Stimulated activated memory B cell treated with anti-CD40 and anti-IgM and Interleukin-4, amounts not matched to agents 10 μg/mL and 1 μg/mL and 100 μg/mL, for 72 hours (primary cell): ENCODE results near the gene HERC3.

Experiments used
- ATAC-seq: fragments of 150-1000 bp; cut with Tn5 transposase; 2 replicates; pipeline ENCODE4 v1.10.0; 2021
- H3K27ac Mint-ChIP-seq: one replicate; pipeline ENCODE4 v1.8.0; 2022; ENCODE audit warnings: mild to moderate bottlenecking, mixed read lengths
- H3K27me3 Mint-ChIP-seq: one replicate; pipeline ENCODE4 v1.8.0; 2022; ENCODE audit warnings: mixed read lengths
- H3K36me3 Mint-ChIP-seq: one replicate; pipeline ENCODE4 v1.8.0; 2022; ENCODE audit warnings: mixed read lengths
- H3K4me1 Mint-ChIP-seq: one replicate; pipeline ENCODE4 v1.8.0; 2022; ENCODE audit warnings: mixed read lengths
- H3K4me3 Mint-ChIP-seq: one replicate; pipeline ENCODE4 v1.8.0; 2022; ENCODE audit warnings: mild to moderate bottlenecking, moderate library complexity, mixed read lengths
- H3K9me3 Mint-ChIP-seq: one replicate; pipeline ENCODE4 v1.8.0; 2022; ENCODE audit warnings: mixed read lengths

The HERC3 gene

GRCh38 chr4:88591787-88592599, at the start of gene HERC3:
TSS of gene HERC3 (plus strand) at chr4:88592480. CDS start at chr4:88605824, 13,344 bp downstream.
- peak within 1 kb of the TSS; percentile 83 for H3K4me3 Mint-ChIP-seq
- no peaks in the 10 kb centered on the region for H3K9me3 Mint-ChIP-seq
- H3K27me3 Mint-ChIP-seq, result no peaks in the 10 kb centered on the region
- ATAC-seq, result peak; percentile 97
- peak within 1 kb of the TSS; percentile 86 for H3K27ac Mint-ChIP-seq
- H3K36me3 Mint-ChIP-seq, result peaks cover 10% of the 10 kb centered on the region
- peaks cover 43% of the 10 kb centered on the region for H3K4me1 Mint-ChIP-seq

GRCh38 chr4:88549815-88550214, 42.5 kb upstream of the HERC3 start:
- Mint-ChIP-seq H3K4me3 (no peak overlapping the region), H3K27ac (no peak overlapping the region), H3K4me1 (no peaks in the 10 kb centered on the region), H3K36me3 (no peaks in the 10 kb centered on the region), H3K9me3 (no peaks in the 10 kb centered on the region), H3K27me3 (no peaks in the 10 kb centered on the region)
- ATAC-seq, result no peak

- Mint-ChIP-seq H3K9me3 (no peaks in the 10 kb centered on the region), H3K36me3 (no peaks in the 10 kb centered on the region), H3K4me1 (no peaks in the 10 kb centered on the region), H3K27ac (no peak overlapping the region), H3K27me3 (peaks cover 34% of the 10 kb centered on the region), H3K4me3 (no peak overlapping the region)
- ATAC-seq, result no peak
Observed at GRCh38 chr4:88567591-88567990, 24.7 kb upstream of the HERC3 start.

GRCh38 chr4:88570001-88570400, 22.3 kb upstream of the HERC3 start:
- H3K4me3 Mint-ChIP-seq, result no peak overlapping the region
- H3K27me3 Mint-ChIP-seq, result peaks cover 27% of the 10 kb centered on the region
- H3K9me3 Mint-ChIP-seq, result no peaks in the 10 kb centered on the region
- H3K27ac Mint-ChIP-seq, result no peak overlapping the region
- no peak for ATAC-seq
- no peaks in the 10 kb centered on the region for H3K36me3 Mint-ChIP-seq
- H3K4me1 Mint-ChIP-seq, result no peaks in the 10 kb centered on the region

- H3K27me3 Mint-ChIP-seq, result peaks cover 14% of the 10 kb centered on the region
- no peaks in the 10 kb centered on the region for H3K9me3 Mint-ChIP-seq
- no peak for ATAC-seq
- H3K36me3 Mint-ChIP-seq, result no peaks in the 10 kb centered on the region
- no peaks in the 10 kb centered on the region for H3K4me1 Mint-ChIP-seq
- no peak overlapping the region for H3K27ac Mint-ChIP-seq
- H3K4me3 Mint-ChIP-seq, result no peak overlapping the region
Observed at GRCh38 chr4:88573276-88573980, 18.9 kb upstream of the HERC3 start.

GRCh38 chr4:88573995-88574394, 18.3 kb upstream of the HERC3 start:
- Mint-ChIP-seq H3K4me3 (no peak overlapping the region), H3K27me3 (peaks cover 18% of the 10 kb centered on the region), H3K4me1 (no peaks in the 10 kb centered on the region), H3K36me3 (no peaks in the 10 kb centered on the region), H3K9me3 (no peaks in the 10 kb centered on the region), H3K27ac (no peak overlapping the region)
- ATAC-seq, result no peak

- peaks cover 14% of the 10 kb centered on the region for H3K27me3 Mint-ChIP-seq
- no peaks in the 10 kb centered on the region for H3K36me3 Mint-ChIP-seq
Observed at GRCh38 chr4:88575186-88575585, 17.1 kb upstream of the HERC3 start.

DNA sequence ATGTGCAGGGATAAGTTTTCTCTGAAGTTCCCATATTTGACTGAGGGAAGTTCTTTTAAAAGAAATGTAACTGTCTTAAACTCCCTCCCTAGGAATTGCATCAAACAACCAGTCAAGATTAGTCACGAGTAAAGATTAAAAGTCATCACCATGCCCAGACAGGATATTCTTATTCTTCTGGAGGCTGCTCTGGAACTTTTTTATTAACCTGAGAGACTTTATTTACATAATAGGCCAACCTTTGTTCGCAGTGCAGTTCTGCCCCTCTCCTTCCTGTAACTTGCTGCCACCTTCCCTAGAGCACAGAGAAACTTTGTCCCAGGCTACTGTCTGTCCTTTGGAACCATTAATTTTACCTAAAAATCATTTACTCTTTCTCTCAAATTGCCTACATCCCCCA, 9.8 kb upstream of the HERC3 start:
- ATAC-seq, result no peak
- Mint-ChIP-seq H3K27me3 (peaks cover 14% of the 10 kb centered on the region), H3K9me3 (no peaks in the 10 kb centered on the region), H3K36me3 (no peaks in the 10 kb centered on the region), H3K4me3 (no peak overlapping the region), H3K27ac (no peak overlapping the region), H3K4me1 (no peaks in the 10 kb centered on the region)

More at GRCh38 chr4:88575186-88575585, 17.1 kb upstream of the HERC3 start:
- Mint-ChIP-seq H3K27ac (no peak overlapping the region), H3K4me1 (no peaks in the 10 kb centered on the region), H3K9me3 (no peaks in the 10 kb centered on the region), H3K4me3 (no peak overlapping the region)
- no peak for ATAC-seq

DNA sequence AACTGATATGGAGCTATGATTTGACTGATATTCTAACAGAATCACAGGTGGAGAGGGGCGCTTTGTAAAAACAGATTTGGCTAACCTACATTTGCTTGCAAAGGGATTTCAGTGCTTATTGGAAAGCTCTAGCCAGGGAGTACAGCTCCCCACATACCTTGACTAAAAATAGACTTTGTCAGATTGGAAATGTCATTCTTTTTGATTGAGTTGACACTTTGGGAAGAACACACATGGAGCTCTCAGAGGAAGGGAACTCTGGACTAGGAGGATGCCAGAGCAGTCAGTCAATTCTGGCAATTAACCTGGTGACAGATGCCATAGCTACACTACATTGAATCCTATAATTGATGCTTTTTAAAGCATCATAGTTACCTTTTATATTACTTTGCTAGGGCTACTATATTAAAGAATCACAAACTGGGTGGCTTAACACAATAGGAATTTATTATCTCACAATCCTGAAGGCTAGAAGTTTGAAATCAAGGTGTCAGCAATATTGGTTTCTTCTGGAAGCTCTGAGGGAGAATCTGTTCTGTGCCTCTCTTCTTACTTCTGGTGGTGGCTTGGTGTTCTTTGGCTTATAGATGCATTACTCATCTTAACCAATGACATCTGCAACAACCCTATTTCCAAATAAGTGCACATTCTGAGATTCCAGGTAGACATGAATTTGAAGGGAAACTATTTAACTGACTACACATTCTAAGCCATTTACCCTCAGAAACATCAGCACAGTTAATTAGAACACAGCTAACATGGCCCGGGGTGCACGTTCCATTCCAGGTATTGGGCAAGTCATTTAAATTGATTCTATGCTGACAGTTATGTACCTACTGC, 8.4 kb upstream of the HERC3 start:
- ATAC-seq, result no peak

DNA sequence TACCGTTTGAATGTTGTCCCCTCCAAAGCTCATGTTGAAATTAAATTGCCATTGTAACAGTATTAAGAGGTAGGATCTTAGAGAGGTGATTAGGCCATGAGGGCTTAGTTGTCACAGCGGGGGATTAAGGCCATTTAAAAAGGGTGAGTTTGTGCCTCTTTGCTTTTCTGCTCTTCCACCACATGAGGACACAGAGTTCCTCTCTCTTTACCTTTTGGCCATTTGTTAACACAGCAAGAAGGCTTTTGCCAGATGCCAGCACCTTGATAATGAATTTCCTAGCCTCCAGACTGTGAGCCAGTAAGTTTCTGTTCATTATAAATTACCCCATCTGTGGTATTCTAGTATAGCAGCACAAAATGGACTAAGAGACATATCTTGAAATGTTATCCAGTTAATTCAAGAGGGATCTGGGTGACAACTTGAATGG, 7.8 kb upstream of the HERC3 start:
- Mint-ChIP-seq H3K36me3 (no peaks in the 10 kb centered on the region), H3K4me1 (no peaks in the 10 kb centered on the region), H3K27ac (no peak overlapping the region), H3K27me3 (peaks cover 2% of the 10 kb centered on the region), H3K9me3 (no peaks in the 10 kb centered on the region), H3K4me3 (no peak overlapping the region)
- ATAC-seq, result no peak

More for the DNA sequence above, 8.4 kb upstream of the HERC3 start:
- H3K36me3 Mint-ChIP-seq, result no peaks in the 10 kb centered on the region
- no peak overlapping the region for H3K27ac Mint-ChIP-seq
- peaks cover 8% of the 10 kb centered on the region for H3K27me3 Mint-ChIP-seq
- H3K9me3 Mint-ChIP-seq, result no peaks in the 10 kb centered on the region
- no peaks in the 10 kb centered on the region for H3K4me1 Mint-ChIP-seq
- H3K4me3 Mint-ChIP-seq, result no peak overlapping the region

GRCh38 chr4:88585917-88586316, 6.4 kb upstream of the HERC3 start:
- no peak overlapping the region for H3K4me3 Mint-ChIP-seq
- no peaks in the 10 kb centered on the region for H3K27me3 Mint-ChIP-seq
- no peaks in the 10 kb centered on the region for H3K9me3 Mint-ChIP-seq
- no peaks in the 10 kb centered on the region for H3K36me3 Mint-ChIP-seq
- peaks cover 2% of the 10 kb centered on the region for H3K4me1 Mint-ChIP-seq
- ATAC-seq, result no peak
- H3K27ac Mint-ChIP-seq, result no peak overlapping the region

- no peak overlapping the region for H3K4me3 Mint-ChIP-seq
- no peak overlapping the region for H3K27ac Mint-ChIP-seq
- no peaks in the 10 kb centered on the region for H3K36me3 Mint-ChIP-seq
- no peak for ATAC-seq
- H3K27me3 Mint-ChIP-seq, result no peaks in the 10 kb centered on the region
- no peaks in the 10 kb centered on the region for H3K9me3 Mint-ChIP-seq
- peaks cover 15% of the 10 kb centered on the region for H3K4me1 Mint-ChIP-seq
Observed at GRCh38 chr4:88587306-88587705, 5.0 kb upstream of the HERC3 start.

GRCh38 chr4:88592600-88593448, 544 bp downstream of the HERC3 start:
- Mint-ChIP-seq H3K4me3 (peak overlapping the region; percentile 83), H3K9me3 (no peaks in the 10 kb centered on the region), H3K36me3 (peaks cover 10% of the 10 kb centered on the region), H3K27me3 (no peaks in the 10 kb centered on the region), H3K27ac (peak overlapping the region; percentile 86), H3K4me1 (peaks cover 49% of the 10 kb centered on the region)
- ATAC-seq, result peak; percentile 94

- ATAC-seq, result no peak
- no peaks in the 10 kb centered on the region for H3K9me3 Mint-ChIP-seq
- peaks cover 53% of the 10 kb centered on the region for H3K4me1 Mint-ChIP-seq
- no peaks in the 10 kb centered on the region for H3K27me3 Mint-ChIP-seq
- H3K27ac Mint-ChIP-seq, result peak overlapping the region; percentile 36
- peaks cover 17% of the 10 kb centered on the region for H3K36me3 Mint-ChIP-seq
- H3K4me3 Mint-ChIP-seq, result no peak overlapping the region
Observed at GRCh38 chr4:88597970-88598660, 5.8 kb downstream of the HERC3 start.
